Retinal pigment epithelial cell (primary cell): Measurements from ENCODE around the gene DDX10.

ENCODE experiments used
- DNase-seq: peaks from one replicate; pipeline ENCODE4 v3.0.0-alpha.2; 2010; ENCODE audit warnings: low read depth
- H3K4me3 ChIP-seq: 2 replicates; pipeline ENCODE4 v1.5.1; 2011; ENCODE audit warnings: mild to moderate bottlenecking, low read length, control low read depth, moderate library complexity
- CTCF ChIP-seq: conservative IDR thresholded peaks from 2 replicates; pipeline ENCODE4 v1.5.1; 2011; ENCODE audit warnings: low read depth, low read length, control low read depth, inconsistent platforms

Gene DDX10

GRCh38 chr11:108713076-108713790 is 48.4 kb downstream of the DDX10 start:
- no peak overlapping the region for H3K4me3 ChIP-seq
- TF ChIP-seq CTCF = no peak
- DNase-seq = no peak

- H3K4me3 ChIP-seq = no peak overlapping the region
- TF ChIP-seq CTCF = no peak
- no peak for DNase-seq
Measured at GRCh38 chr11:108715239-108715638, 50.4 kb downstream of the DDX10 start.

GRCh38 chr11:108718466-108718865 is 53.6 kb downstream of the DDX10 start:
- no peak for TF ChIP-seq CTCF
- DNase-seq = no peak
- no peak overlapping the region for H3K4me3 ChIP-seq

DNA sequence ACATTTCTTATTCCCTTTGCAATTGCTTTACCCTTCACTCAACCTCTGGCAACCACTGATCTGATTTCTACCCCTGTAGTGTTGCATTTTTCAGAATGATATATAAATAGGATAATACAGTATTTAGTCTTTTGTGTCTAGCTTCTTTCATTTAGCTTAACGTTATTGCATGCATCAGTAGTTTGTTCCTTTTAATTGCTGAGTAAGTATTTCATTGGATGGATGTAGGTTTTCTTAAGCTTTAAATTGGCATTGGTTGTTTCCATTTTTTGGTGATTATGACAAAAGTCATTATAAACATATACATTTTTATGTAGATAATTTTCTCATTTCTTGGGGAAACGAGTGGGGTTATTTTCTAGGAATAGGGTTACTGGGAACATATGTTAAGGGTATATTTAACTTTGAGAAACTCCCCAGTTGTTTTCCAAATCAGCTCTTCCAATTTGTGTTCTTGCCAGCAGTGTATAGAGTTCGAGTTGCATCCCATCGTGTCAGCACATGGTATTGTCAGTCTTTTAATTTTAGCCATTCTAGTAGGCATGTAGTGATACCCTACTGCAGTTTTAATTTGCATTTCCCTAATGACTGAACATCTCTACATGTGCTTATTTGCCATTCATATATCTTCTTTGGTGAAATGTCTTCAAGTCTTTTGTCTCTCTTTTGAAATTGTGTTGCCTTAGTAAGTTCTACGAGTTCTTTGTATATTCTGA is 60.3 kb downstream of the DDX10 start:
- no peak for DNase-seq
- H3K4me3 ChIP-seq = no peak overlapping the region
- TF ChIP-seq CTCF = no peak

GRCh38 chr11:108726077-108726800 is 61.4 kb downstream of the DDX10 start:
- DNase-seq = no peak
- no peak overlapping the region for H3K4me3 ChIP-seq
- TF ChIP-seq CTCF = no peak

- no peak overlapping the region for H3K4me3 ChIP-seq
- no peak for TF ChIP-seq CTCF
- no peak for DNase-seq
Measured at GRCh38 chr11:108727665-108728064, 62.8 kb downstream of the DDX10 start.
